Stimulated activated CD8-positive, alpha-beta memory T cell treated with anti-CD3 and anti-CD28 coated beads, Interleukin-15, amount 100 ng/mL, for 1 hour (primary cell): ENCODE results near the gene DNAJC6.

ENCODE experiments used
- DNase-seq: peaks from one replicate; pipeline ENCODE4 v3.0.0-alpha.2; 2020; ENCODE audit warnings: low read depth

Gene DNAJC6

DNA sequence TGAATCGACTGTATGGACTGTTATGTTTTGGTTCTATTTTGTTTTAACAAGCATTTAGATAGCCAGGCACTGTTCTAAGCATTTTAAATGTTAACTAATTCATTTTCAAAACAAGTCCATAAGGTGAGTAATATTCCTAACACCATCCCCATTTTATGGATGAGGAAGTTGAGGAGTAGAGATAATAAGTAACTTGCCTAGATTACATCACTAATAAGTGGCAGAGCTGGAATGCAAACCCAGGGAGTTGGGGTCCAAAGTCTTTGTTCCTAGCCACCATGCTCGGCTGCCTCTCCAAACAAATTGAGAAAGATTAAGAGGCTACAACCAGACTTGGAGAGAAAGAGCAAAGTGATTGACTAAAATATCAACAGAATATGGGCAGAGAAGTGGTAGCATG lies 98.5 kb downstream of the DNAJC6 start:
- DNase-seq, result no peak

DNA sequence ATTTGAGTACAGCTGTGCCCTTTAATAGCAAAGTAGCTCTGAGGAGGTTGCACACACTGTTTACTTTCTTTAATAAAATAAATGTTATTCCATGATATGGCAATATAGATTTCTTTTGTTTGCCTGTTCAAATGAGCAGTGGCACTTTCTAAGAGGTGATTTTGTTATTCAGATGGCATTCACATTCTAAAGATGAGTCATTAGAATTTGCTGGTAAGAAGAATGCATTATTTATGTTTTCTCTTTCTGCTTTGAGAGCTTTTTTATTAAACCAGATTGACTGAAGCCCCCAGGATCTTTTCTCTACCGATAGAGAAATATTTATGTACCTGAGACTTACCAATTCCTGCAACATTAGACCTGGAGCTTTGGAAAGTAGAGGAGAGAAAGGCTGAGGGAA lies 100.0 kb downstream of the DNAJC6 start:
- no peak for DNase-seq

DNA sequence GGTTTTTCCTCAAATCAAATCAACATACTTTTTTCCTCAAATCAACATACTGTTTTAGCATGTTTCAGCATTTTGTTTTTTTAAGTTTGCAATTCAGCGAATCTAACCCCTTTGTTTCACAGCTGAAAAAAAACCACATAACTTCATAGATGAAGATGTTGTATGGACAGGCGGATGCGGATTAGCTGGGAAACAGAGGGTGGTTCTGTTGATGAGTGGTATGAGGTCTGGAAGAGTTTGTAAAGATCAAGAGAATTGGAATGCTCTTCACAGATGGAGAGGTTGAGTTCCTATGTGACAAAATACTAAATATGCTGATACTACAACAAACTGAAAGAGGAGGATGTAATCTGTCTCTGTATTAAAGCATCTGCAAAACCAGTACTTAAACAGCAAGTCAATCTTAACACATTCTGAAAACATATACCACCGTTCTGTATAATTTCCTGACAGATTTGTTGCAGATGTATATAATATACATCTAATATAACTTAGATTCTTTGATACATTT lies 100.5 kb downstream of the DNAJC6 start:
- DNase-seq, result no peak

DNA sequence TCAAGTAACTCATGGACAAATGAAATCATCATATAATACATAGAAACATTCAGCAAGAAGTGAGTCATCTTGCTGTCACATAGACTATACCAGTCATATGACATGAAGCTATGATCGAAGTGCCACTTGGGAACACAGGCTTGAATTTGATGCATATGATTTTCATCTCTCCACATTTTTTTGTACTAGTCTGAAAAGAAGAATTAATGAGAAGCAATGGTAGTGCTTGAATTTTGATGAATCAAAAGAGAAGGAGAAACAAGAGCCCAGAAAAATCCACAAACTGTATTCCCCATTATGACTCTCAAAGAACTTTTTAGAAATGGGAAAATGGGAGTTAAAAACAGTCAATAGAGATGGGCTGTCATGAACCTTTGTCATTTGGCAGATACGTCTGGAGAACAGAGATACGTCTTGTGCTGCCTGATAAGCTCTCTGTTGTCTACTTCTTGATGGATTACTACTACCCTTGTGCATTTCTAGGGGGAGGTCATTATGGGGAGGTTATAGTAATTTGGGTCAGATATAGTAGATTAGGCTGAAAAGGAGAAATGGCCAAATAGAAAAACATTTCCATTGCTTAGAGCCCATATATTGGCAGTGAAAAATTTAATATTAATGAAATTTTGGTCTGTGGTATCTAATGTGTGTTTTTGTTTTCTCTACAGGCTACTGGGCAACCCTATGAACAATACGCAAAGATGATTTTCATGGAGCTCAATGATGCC lies 103.1 kb downstream of the DNAJC6 start:
- DNase-seq, result no peak

DNA sequence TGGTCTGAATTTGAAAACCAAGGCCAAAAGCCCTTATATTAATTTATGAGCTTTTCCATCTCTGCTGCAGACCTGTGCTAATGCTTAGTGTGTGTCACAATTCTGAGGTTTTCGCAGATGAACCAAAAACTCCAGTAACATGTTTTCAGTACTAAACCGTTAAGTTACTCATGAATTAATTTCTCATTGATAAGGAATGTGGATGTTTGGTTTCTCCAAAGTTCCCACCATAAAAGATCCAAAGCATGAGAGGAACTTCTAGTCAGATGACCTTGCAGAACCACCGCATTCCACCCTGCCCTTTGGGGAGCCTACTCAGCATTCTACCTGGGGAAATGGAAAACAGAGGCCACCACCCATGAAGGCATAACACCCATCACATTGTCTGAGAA lies 103.6 kb downstream of the DNAJC6 start:
- DNase-seq, result no peak

DNA sequence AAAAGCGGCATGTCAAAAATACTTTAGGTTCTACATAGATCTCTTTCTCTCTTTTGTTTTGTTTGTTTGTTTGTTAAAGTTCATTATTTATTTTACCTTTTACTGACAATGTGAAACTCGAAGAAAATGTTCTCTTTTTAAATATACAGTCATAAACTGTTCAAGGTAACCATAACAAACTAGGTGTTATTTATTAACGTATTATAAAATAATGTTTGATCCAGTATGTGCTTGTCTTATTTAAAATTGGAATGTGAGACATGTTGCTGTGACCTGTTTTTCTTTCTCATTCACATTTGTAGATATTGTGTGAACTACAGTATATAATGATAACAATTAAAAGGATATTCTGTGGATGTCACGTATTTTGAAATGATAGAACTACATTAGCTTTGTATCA lies 105.2 kb downstream of the DNAJC6 start:
- DNase-seq, result no peak

DNA sequence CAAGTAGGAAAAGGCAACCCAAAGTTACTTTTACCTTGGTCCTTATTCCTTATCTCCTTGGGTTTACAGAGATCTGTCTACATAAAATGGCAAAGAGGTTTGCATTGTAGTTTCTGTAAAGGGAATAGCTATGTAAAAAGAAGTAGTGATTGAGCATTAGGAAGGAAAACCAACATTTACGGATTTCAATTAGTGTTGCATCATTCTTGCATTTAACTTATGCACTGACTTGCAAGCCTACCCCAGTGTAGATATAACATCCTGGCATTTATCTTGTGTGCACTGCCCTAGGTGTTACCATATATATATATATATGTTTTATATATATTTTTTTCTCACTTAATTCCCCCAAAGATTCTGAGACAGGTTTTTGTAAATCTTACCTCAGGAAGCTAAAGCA lies 107.4 kb downstream of the DNAJC6 start:
- DNase-seq, result no peak

DNA sequence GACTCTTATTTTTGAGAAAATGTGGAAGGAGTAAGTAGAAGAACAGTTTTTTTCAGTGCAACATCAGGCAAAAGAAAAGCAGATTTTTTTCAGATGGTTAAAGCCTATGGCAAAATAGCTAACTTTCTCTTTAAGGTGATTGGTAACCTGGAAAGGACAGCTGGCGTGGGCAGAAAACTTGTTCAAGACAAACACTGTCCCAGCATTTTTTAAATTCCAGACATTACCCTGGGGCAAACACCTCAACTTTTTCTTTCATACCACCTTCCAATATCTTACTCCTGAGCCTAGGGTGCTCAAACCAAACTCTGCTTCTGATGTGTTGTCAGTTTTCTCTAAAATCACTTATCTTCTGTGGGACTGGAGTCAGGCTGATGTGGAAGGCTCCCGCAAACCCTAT lies 108.4 kb downstream of the DNAJC6 start:
- no peak for DNase-seq

DNA sequence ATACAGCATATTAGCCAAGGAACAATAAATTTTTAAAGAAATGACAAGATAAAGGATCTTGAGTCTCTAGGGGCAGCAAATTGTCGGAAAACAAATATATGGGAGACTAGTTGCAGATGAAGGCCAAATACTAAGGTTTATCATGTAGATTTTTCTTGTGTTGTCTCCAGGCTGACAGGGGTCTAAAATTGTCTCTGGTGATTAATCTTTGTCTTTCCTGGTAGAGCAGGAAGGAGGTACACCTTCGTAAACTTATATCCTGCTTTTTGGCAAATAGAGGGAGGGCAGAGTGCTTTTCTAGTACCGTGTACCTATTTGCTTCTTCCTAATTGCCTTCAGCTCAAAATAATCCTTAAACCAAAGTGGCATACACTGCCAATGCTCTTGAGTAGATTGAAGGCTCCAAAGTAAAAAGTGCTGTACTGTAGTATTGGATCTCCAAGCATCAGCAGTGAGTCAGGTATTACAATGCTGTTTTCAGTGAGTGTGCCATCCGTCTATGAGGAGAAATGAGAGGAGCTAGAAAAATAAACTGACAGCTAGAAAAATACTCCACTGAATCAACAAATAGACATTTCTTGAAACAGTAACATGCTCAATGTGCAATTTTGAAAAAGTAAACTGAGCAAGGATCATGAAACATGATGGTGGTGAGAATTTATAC lies 109.3 kb downstream of the DNAJC6 start:
- DNase-seq, result no peak

DNA sequence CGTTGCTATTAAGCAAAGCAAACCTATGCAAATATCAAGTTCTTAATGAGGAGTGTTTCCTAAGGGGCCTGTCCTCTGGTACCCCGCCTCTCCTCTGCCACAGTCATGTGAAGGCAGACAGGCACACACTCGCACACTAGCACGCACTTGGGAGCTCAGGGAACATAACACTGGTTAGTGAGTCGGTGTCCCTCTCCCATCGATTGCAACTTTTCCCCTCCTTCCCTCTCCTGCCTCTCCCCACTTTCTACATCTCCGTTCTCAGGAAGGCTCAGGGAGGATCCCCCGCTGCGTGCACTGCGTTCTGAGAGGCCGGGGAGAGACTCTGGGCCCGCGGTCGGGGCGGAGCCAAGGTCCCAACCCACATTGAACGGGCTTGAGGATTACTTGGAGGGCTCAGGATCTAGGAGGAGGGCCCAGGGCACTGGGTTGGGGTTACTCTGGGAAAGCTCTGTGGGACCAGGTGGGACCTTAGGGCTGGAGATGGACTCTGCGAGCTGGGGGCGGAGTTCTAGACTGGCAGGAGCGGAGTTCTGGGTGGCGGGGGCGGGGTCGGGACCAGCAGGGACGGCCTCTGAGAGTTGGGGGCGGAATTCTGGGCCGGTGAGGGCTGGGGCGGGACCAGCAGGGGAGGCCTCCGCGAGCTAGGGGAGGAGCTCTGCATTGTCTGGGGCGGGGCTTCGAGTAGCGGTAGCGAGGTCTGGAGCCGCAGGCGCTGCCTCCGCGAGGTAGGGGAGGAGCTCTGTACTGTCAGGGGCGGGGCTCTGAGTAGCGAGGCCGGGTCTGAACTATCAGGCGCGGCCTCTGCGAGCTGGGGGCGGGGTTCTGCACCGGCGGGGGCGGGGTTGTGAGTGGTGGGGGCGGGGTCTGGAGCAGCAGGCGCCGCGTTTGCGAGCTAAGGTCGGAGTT lies 110.6 kb downstream of the DNAJC6 start:
- peak; percentile 97 for DNase-seq

DNA sequence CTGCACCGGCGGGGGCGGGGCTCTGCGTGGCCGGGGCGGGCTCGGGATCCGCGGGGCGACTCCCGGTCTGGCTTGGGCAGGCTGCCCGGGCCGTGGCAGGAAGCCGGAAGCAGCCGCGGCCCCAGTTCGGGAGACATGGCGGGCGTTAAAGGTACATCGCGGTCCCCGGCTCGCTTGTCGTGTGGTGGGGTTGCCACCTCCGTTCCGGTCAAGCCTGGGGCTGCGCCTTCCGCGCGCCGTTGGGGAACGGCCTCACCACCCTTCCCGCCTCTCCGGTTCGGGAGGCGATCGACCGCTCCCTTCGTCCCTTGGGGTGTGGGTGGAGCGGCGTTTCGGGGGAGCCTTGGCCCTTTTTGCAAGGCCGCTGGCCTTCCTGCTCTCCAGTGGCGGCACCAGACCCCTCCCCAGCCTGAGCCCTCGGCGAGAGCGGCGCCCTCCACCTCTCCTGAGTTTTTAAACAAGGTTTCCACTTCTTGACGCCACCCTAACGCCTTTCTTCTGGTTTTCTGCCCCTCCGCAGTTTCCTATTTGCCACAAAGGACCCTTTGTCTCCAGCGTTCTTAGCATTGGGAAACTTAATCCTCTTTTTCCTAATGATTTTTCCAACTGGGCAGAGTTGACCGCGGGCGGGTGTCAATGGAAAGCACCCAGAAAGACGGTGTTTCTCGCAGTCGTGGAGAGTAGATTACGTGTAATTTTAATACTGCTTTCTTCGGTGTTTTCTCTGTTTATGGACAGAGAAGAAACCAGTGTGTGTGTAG lies 111.4 kb downstream of the DNAJC6 start, which contains the start of the genes LEPR and LEPROT:
TSS of gene LEPR (plus strand) at position 79 of the 761 bp plus-strand sequence. CDS start 144,898 bp downstream, outside the sequence.
TSS of gene LEPROT (plus strand) at position 79 of the 761 bp plus-strand sequence. CDS start at position 136, 57 bp downstream.
- no peak for DNase-seq

DNA sequence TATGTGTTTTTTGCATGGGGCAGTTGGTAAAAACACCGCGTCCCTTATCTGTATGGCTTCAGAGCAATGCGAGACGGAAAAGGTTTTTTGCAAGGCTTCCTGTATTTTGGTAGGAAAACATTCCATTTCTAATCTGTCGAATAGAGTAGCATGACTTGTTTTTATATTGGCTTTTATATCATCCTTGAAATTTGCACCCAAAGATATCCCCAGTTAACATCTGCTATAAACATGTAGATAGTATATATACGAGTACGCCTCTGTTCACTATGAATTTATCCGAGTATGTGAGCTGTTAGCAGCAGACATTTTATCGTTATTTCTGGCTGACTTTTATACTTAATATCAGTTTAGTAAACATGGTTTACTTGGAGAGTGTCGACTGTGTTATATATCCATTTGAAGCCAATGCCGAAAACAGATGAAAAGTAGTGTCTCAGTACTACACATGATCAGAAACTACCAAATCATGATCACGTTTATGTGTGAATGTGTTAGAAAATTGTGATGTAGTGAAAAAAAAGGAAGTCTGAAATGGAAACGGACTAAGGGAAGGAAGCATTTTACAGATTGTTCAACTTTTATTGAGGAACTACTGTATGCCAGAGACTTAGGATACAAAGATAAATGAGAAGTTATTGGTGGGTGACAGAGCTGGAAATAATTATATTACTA lies 112.1 kb downstream of the DNAJC6 start:
- no peak for DNase-seq

DNA sequence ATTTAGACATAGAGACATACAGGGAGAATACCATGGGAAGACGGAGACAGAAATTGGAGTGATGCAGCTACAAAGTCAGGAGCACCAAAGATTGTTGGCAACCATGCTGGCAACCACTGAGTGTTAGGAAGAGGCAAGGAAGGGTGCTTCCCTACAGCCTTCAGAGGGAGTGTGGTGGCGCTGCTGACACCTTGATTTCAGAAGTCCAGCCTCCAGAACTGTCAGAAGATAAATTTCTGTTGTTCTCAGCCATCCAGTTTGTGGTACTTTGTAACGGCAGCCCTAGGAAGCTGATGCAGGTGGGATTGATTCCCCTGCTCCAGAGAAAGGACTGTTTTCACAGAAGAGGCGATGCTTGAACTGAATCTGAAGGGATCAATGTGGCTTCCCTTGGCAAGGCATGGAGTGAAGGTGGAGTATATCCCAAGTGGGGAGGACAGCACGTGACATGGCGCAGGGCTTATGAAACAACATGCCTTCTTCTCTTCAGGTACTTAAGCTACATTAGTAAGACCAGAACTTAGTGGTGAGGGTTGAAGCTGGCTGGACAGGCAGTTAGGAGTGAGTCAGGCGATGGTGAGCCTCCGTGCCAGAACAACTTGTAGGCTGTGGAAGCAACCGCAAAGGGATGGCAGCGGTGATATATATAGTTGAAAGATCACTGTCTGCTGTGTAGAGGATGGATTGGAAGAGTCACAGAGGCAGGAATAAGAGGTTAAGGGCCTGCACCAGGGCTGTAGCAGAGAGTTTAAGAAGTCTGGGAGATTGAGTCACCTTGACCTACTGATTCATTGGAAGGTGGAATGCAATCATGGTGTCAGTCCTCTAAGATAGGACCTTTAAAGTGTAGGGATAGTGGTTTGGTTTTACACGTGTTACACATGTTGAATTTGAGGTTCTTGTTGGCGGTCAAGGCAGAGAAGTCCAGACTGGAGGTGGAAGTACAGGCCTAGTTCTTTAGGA lies 113.2 kb downstream of the DNAJC6 start:
- no peak for DNase-seq

DNA sequence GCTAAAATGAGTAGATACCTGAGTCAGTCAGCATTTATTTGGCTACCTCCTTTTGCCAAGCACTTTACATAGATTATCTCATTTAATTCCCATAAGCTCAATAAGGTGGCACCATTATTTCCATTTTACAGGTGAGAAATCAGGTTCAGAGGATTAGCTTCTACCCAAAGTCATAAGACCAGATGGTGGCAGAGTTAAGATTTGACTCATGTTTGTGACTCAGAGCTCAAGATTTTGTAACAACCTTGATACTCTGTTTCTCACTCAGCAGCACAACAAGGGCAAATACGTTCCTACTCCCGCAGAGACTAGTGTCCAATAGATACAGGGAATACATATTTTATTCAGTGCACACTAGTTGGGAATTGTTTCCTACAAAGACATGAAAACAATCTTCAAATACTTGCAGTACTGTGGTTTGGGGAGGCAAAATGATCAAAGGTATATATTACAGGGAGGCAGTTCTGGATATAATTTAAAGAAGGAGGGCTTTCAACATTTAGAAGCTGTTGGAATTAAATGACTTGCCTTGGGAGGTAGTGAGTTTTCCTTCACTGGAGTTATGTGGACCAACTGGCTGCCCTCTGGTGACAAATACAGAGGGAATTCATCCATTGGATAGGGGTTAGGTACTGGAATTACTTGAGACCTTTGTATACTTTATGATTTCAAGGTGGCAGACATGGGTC lies 114.7 kb downstream of the DNAJC6 start:
- no peak for DNase-seq

DNA sequence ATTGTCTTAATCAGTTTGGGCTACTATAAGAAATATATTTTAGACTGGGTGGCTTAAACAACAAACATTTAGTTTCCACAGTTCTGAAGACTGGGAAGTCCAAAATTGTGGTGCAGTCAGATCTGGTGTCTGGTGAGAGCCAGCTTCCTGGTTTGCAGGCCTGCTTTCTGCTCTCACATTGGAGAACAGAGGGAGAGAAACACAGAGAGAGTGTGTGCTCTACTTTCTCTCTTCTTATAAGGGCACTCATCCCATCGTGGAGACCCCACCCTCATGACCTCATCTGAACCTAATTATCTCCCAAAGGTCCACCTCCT lies 115.2 kb downstream of the DNAJC6 start:
- no peak for DNase-seq

DNA sequence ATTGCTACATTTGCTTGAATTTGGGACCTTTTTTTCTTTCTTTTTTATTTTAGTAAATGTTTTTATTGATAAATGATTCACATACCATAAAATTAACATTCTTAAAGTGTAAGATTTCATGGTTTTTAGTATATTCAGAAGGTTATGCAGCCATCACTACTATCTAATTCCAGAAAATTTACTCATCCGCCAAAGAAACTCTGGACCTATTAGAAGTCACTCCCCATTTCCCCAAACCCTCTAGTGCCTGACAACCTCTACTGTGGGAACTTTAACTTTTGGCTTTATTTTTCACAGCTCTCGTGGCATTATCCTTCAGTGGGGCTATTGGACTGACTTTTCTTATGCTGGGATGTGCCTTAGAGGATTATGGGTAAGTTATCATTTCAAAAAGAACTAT lies 115.7 kb downstream of the DNAJC6 start:
- no peak for DNase-seq

DNA sequence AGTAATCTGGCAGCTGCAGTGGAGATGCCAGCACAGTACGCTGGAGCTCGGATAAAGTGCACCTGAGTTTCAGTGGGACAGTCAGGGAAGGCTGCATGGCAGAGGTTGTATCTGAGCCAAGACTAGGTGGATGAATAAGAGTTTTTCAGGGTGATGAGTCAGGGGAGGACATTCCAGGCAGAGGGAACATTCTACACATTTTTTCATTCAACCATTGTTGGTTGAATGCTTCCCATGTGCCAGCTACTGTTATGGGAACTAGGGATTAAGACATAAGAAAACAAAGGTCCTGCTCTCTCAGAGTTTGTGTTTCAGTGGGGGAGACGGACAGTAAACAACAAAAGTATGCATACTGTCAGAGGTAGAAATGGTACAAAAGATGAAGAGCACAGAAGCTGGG lies 116.4 kb downstream of the DNAJC6 start:
- no peak for DNase-seq

DNA sequence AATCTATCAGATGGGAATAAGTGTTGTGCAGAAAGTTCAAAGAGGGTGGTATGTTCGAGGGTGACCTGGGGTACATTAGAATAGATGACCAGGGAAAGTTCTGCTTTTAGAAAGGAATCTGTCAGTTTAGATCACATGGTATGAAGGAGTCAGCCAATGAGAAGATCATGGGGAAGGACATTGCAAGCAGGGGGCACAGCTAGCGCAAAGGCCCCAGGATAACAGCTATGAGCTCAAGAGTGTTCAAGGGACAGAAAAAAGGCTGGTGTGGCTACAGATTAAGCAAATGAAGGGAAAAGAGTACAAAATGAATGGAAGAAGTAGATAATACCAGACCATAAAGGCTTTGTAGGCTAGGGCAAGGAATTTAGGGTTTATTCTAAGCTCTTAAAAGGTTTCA lies 119.7 kb downstream of the DNAJC6 start:
- DNase-seq, result no peak

DNA sequence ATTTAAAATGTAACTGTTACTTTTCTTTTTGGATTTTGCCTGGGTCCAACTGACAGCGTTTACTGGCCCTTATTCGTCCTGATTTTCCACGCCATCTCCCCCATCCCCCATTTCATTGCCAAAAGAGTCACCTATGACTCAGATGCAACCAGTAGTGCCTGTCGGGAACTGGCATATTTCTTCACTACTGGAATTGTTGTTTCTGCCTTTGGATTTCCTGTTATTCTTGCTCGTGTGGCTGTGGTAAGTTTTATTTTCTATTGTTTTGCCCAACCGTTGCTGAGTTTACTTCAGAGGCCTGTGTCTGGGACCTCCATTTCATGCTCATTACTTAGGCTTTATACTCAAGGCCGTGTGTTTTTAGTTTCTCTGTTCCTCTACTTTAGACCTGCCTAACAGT lies 120.5 kb downstream of the DNAJC6 start:
- DNase-seq, result no peak
